Erythroblast (primary cell): ENCODE data around the gene RAX.

Source experiments
- DNase-seq, 2 experiments: peaks; one replicate each; lab custom pipeline; 2025; lab: John Stamatoyannopoulos, UW
- GATA1 ChIP-seq: IDR thresholded peaks from 2 replicates; pipeline ENCODE4 v1.6.1; 2011; ENCODE audit warnings: low read depth, mild to moderate bottlenecking, control low read depth, low read length, moderate library complexity
- POLR2A ChIP-seq: IDR thresholded peaks from 2 replicates; pipeline ENCODE4 v1.6.1; 2011; ENCODE audit warnings: mild to moderate bottlenecking, low read length

Gene RAX

GRCh38 chr18:59272891-59273758 is at the start of gene RAX:
RAX (minus strand) TSS chr18:59273454; CDS start chr18:59273206, 248 bp downstream.
- DNase-seq, result peak; percentile 66 to 68

GRCh38 chr18:59318460-59319050 is 45.3 kb upstream of the RAX start, which contains the start of gene CPLX4:
CPLX4 (minus strand) TSS chr18:59318649; CDS start chr18:59318462, 187 bp downstream.
- TF ChIP-seq POLR2A (no peak), GATA1 (no peak)
- no peak for DNase-seq

More at GRCh38 chr18:59272891-59273758, at the start of gene RAX:
- TF ChIP-seq POLR2A, result no peak
- TF ChIP-seq GATA1, result no peak

DNA sequence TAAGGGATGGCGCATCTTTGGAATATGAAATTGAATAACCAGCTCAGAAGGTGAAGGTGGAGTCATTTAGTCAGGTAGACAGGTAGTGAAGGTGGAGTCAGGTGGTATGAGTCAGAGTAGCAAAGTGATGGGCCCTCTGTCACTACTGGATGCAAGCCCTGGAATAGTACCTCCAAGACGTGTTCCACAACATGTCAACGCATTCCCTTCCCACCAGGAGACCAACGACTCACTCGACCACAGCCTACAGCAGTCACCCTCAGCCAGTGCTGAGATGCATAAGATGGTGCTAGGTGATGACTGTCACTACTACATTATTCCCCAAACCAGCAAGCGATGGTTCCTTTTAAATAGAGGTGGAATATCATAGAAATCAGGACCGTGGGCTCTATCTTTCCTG is 38.4 kb upstream of the RAX start:
- no peak for DNase-seq

DNA sequence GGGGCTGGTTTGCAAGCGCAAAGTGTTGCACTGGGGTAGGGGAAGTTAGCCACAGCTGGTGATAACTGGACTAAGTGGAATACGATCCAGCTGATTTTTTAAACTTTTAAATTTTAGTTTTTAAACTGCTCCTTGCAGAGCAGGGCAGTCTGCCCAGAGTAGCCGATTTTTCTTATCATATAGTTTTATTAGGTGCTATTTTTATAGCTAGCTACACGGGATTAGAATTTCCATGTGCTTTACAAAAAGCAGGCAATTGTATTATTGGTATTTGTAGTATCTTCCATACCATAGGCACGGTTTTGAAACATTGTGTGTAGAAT is 35.6 kb upstream of the RAX start:
- DNase-seq, result no peak
- TF ChIP-seq GATA1 (no peak), POLR2A (no peak)

More for the DNA sequence above, 38.4 kb upstream of the RAX start:
- TF ChIP-seq POLR2A (no peak), GATA1 (no peak)

- peak; percentile 76 to 85 for DNase-seq
- TF ChIP-seq GATA1 (no peak), POLR2A (no peak)
Measured at GRCh38 chr18:59308248-59308937, 35.1 kb upstream of the RAX start.

DNA sequence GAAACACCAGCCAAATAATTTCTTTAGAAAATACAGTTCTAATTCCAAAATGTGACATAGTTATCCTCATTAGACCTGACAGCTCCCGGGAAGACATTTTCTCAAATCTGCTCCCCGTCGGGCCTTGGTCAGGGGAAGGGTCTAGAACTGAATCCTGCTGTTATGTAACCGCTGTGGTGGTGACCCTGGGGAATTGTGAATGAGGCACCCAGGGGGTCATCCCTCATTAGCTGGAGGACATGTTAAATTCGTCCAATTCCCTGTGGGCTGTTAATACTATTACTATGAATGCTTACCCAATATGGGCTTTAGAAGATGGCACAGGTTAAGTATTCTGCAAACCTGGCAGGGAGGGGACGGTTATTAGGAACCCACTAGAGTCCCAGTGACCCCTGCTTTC is 33.4 kb upstream of the RAX start:
- no peak for DNase-seq
- TF ChIP-seq POLR2A, result no peak
- no peak for TF ChIP-seq GATA1

GRCh38 chr18:59305295-59305694 is 32.0 kb upstream of the RAX start:
- no peak for DNase-seq
- no peak for TF ChIP-seq POLR2A
- TF ChIP-seq GATA1, result no peak

DNA sequence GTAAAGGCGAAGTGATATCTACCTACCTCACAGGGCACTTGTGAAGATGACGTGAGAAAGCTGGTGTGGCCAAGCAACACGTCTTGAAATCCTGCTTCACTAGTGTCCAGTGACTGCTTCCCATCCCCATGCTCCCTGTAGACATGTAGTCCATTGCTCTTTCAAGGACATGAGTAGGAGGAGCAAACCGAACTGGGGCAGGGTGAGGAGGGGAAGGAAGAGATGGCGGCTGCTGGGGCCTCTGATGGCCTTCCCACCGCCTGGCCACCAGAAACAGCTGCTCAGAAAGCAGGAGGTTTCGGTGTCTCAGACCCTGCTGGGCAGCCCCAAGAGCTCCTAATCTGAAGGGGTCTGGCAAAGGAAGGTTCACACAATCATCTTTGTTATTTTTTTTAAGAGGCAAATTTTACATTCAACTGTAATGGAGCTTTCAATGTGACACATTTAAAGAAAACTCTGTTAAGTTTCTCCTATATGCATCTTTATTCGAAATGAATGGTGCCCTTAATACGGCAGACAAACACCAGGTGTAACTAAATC is 30.5 kb upstream of the RAX start:
- TF ChIP-seq GATA1, result no peak
- TF ChIP-seq POLR2A, result no peak
- DNase-seq, result no peak

- no peak for TF ChIP-seq POLR2A
- no peak for TF ChIP-seq GATA1
- DNase-seq, result no peak
Measured at GRCh38 chr18:59303006-59303405, 29.8 kb upstream of the RAX start.

GRCh38 chr18:59301929-59302328 is 28.7 kb upstream of the RAX start:
- TF ChIP-seq POLR2A, result no peak
- TF ChIP-seq GATA1, result no peak
- no peak for DNase-seq

DNA sequence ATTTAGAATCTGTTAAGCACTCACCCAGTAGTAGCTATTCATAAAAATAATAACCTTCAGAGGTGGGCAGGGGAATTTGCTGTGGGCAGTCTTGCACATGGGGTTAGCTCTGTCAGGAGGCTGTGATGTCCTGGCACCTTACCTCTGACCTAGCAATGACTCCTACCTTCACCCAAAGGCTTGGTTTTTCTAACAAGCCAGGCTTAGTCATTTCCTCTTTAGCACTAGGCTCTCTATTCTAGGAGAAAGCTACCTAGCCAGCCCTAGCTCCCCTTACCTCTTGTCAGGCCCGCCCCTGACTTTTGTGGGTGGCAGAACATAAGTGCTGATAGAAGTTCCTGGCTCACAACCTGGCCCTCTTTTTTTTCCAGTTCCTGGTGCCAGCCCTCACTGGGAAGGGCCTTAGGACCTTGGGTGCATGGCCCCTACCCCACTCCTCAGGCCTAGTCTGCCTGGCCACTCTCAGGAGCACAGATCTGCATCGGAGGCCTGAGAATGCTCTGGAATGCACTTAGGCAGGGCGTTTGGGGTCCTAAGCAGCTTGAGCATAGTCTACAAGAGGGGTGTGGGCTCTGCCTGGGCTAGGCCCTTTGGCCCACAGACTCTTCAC is 27.5 kb upstream of the RAX start:
- no peak for DNase-seq
- TF ChIP-seq POLR2A, result no peak
- no peak for TF ChIP-seq GATA1

DNA sequence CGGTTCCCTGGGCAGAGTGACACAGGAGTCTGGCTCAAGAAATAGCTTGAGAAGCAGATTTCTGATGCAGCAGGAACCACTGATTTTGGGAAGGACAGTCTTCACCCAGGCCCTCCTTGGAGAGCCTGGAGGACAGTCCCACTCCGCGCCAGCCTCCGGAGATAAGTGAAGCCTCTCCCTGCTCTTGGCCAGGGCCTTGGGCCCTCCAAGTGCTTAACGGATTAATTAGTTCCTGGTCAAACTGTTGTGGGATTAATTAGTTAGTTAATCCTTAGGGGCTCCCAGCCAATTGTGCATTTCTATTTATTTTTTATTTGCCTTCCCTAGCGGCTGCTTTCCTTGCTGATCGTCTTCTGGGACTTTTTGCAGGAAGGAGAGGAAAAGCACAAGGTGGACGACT is 25.6 kb upstream of the RAX start:
- TF ChIP-seq POLR2A (no peak), GATA1 (no peak)

GRCh38 chr18:59293317-59293716 is 20.1 kb upstream of the RAX start:
- no peak for DNase-seq
- TF ChIP-seq POLR2A (no peak), GATA1 (no peak)

More for the DNA sequence above, 25.6 kb upstream of the RAX start:
- no peak for DNase-seq
